ENCODE data around the gene XXYLT1.

The XXYLT1 gene

DNA sequence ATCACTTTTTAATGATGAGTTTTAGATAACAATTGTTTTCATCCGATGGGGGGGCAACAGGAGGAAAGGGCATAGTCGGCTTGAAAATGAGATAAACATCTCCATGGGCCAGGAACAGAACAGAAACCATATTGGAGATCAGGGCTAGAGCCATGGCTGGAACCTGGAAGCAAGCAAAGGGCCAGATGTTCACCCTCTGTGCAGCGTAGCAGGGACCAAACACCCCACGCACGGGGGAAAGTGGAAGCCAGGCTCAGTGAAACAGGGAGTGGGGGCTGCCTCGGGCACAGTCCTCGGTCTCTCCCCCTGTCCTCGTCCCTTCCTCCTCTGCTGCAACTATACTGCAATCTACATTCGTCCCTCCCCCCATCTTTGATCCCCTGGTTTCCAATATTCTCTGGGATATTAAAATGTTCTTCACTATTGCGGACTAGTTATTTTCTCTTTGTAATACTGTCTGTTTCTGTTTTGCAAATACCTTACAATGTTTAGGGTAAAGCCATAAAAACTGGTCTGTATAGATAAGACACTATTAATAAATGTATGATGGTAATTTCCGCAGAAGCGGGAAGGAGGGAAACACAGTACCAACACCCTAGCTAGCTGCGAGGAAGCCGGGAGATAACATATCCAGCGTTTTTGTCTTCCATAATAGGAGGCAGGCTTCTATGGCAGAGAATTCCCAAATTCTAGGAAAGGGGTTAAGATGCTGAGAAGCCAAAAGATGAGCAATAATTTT, 121.5 kb downstream of the XXYLT1 start:
- no peak for DNase-seq

GRCh38 chr3:195148549-195148948, 122.4 kb downstream of the XXYLT1 start:
- no peak for DNase-seq

DNA sequence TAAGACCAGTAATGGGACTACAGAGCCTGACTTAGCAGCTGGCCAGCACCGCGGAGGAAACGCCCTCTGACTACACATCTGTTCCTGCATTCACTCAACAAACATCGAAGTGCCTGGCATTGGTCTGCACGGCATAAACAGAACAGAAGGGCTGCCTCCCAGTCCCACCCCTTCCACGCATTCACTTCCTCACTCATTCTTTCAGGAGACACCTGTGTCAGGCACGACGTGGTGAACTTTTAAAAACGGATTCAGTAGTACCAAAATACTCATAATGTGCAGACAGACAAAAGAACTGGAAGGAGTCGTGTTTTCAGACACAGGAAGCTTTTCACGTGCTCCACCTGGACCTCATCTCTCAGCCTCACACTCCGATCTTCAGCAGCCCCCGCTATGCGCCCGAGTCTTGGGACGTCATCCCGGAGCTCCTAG, 123.3 kb downstream of the XXYLT1 start:
- no peak for DNase-seq

GRCh38 chr3:195146131-195146530, 124.8 kb downstream of the XXYLT1 start:
- no peak for DNase-seq

- DNase-seq = no peak
Observed at GRCh38 chr3:195145579-195145978, 125.4 kb downstream of the XXYLT1 start.

DNA sequence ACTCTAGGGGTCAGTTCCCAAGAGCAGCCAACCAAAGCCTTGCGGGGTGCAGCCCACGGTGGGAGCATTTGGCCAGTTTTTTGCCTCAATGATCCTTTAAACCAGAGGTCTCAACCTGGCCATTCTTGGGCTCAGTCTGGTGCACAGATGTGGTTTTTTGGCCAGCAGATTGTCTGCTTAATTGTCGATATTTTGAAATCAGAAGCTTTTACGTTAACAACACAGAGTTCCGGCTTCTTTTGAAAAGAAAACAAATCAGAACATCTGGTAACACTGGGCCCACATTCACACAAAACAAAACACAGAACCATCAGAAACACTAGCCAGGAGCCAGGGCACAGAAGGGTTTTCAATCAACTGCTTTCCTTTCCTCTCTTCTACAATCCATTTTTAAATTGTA, 127.7 kb downstream of the XXYLT1 start:
- DNase-seq = no peak

DNA sequence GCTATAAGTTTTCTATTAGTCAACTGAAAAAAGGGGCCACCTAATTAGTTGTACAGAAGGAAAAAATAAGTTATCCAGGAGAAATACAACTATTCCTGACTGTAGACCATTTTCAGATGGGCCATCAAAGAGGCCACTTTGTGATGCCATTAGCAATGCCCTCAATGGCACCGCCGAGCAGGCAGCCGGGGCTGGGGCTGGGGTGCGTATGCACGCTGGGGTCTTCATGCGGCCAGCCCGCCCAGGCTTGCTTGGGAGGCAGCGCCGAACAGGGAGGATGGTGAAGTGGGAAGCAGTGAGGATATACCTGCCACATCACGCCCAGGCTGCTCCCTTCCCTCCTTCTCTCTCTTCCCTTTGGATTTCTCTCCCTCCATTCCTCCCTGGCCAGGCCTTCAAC, 128.4 kb downstream of the XXYLT1 start:
- no peak for DNase-seq

DNA sequence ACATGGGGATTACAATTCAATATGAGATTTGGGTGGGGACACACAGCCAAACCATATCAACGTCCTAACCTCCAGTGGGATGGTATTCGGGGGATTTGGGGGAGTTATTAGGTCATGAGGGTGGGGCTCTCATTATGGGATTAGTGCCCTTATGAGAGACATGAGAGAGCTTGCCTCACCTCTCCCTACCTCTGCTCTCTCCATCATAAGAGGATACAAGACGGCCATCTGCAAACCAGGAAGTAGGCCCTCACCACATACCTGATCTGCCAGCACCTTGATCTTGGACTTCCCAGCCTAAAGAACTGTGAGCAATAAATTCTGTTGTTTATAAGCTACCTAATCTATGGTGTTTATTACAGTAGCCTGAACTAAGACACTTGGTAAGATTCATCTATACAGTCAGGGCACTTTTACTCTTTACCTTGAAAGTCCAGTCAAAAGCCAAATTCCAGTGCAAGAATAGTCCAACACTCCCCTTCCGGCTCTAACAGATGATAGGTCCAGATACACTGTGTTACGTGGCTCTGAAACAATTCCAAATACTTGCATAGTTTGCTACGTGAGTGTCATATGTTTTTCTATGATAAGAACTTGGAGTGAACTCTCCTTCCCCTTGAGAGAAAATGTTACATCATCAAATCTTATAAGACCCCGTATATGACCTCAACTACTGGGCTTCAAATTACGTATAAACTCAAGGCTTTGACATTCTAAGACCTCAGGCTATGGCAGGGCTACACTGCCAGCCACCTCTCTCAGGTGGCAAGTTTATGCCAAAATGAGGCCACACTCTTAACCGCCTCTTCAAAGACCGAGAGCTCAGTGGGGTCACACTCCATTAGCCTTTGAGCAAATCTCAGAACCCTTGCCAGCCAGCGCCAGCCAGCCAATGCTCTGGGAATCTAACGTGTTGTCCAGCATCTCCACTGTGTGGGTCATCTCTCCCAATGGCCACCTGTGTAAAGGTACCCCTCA, 129.9 kb downstream of the XXYLT1 start:
- no peak for DNase-seq

DNA sequence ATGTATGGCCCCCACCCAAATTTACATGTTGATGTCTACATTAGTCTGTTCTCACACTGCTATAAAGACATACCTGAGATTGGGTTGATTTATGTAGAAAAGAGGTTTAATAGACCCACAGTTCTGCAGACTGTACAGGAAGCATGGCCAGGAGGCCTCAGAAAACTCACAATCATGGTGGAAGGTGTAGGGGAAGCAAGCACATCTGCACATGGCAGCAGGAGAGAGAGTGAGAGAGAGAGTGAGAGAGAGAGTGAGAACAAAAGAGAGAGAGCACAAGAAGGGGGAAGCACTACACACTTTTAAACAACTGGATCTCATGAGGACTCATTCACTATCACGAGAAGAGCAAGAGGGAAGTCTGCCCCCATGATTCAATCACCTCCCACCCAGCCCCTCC, 130.5 kb downstream of the XXYLT1 start:
- no peak for DNase-seq

- DNase-seq = no peak
Observed at GRCh38 chr3:195139876-195140240, 131.1 kb downstream of the XXYLT1 start.

- no peak for DNase-seq
Observed at GRCh38 chr3:195139091-195139875, 131.7 kb downstream of the XXYLT1 start.

DNA sequence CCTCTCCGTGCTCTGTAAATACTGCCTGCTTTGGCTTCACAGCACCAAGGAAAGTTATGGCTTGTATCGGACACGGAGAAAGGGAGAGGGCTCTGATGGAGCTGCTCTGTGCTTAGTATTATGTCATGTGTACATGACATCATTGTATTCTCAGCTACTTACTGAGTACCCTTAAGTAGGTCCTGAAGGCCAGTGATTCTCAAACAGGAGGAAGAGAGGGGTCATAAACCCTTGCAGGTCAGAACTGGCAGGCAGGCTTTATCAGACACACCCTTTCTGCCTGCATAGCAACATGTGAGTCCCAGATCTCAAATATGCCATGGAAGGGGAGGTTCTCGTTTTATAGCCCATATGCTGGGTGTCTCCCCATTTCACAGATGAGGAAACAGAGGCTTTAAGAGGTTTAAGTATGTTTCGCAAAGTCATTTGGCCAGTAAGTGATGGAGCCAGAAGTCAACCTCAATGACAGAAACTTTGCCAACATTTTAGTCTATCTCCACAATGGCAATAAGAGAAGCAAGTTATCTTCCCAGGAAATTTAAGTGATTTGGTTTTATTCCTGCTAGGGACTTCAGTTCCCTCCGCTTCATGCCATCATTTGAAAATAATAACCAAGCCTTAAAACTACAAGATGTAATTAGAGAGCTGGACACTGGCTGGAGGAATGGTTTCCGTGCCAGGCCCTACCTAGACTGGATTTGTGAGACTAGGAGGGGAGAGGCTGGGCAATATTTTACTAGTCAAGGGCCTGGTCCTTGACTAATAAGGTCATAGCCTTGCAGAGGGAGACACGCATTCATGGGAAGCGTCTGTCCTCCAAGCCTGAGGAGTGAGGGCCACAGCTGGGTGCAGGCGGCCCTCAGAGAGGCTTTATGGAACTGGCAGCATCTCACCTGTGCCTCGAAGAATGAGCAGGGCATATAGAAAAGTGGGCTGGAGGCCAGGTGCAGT, 133.0 kb downstream of the XXYLT1 start:
- no peak for DNase-seq

DNA sequence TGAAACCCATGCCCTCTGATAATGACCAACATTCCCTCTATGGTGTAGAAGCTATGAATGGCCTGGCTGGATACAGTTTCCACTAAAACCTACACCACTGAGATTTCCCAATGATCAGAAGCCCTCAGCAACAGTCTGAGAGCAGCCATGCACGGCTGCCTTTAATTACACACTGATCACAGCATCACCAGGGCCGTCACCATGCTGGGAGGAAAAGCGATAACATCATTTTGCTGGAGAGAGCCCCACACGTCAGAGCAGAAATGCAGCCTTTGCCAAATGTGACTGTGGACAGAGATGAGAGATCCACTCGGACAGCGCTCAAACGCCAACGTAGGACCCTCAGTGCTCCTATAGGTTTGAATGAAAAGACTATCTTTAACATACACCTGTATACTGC, 135.0 kb downstream of the XXYLT1 start:
- no peak for DNase-seq

GRCh38 chr3:195134431-195134830, 136.5 kb downstream of the XXYLT1 start:
- DNase-seq = no peak

- no peak for DNase-seq
Observed at GRCh38 chr3:195133462-195133861, 137.5 kb downstream of the XXYLT1 start.

DNA sequence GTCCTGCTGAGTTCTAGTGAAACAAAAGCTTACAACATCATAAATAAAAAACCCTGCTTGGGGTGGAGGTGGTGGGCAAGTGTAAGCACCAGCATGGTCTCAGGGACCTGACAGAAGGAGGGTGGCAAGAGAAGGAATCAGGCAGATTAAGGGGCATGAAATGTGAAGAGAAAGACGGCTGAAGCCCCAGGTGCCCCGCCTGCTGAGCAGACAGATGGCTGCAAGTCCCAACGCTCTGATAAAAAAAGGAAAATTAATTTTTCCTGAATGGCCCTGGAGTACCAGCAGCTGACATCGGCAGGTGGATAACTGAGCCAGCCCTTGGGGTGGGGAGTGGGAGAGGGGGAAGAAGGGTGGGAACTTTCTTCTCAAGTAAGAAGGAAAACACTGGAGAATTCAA, 137.9 kb downstream of the XXYLT1 start:
- no peak for DNase-seq

DNA sequence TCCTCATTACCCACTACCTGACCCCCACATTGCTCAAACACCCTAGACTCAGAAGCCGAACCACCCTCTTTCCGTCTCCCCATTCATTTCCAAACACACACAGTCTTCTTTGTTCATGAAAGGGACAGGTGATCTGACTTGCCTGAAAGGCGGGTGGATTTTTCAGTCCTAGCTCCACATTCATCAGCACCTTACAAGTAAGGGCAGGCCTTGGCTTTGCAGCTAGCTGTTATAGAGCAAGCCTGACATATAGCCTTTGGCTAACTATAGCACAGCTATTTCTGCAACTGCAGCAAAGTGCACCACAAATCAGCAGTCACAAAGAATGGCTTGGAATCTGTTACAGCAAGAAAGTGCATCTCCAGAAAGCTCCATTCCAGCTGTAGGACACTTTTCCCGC, 139.8 kb downstream of the XXYLT1 start:
- no peak for DNase-seq

DNA sequence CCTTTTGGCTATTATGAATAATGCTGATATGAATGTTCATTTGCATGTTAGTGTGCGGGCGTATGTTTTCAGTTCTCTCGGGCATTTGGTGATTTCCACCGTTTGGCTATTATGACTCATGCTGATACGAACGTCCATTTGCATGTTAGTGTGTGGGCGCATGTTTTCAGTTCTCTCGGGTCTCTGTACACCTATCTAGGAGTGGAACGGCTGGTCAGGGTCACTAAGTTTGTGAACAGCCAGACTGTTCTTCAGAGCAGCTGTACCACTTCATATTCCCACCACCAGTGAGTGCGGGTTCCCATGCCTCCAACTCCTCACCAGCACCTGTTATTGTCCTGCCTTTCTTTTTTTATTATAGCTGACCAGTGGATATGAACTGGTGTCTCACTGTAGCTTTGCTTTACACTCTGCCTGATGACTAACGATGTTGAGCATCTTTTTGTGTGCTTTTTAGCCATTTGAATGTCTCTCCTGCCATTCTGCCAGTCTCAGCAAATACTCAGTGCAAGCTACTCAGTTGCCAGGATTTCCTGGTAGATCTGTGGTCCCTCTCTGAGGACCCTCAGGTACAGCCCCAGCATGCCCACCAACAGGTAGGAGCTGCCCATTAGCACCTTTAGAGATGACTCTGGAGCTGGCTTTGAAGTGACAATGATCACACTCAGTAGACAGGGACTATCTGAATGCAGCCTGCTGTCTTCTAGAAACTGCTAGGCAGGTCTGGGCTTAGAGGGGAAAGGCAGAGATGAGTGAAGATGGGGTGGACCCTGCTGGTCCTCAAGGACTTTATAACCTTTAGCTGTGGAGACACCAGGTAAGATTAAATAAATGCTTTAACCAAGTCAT, 141.1 kb downstream of the XXYLT1 start:
- no peak for DNase-seq

DNA sequence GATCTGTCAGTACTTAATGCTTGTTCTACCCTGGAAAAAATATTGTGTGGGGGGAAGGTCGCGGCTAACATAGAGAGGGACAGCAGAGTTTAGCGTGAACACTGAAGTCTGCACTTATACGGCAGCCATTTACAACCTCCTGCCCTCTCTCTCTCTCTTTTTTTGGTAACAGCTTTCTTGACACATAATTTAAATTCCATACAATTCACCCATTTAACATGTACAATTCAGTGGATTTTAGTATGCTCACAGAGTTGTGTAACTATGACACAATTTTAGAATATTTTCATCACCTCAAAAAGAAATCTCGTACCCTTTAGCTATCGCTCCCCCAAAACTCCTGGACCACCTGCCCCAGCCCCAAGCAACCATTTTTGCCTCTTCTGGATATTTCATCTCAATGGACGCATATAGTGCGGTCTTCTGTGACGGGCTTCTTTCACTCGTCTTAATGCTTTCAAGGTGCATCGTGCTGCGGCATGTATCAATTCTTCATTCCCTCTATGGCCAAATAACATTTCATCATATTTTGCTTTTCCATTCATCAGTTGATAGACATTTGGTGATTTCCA, 141.8 kb downstream of the XXYLT1 start:
- no peak for DNase-seq

DNA sequence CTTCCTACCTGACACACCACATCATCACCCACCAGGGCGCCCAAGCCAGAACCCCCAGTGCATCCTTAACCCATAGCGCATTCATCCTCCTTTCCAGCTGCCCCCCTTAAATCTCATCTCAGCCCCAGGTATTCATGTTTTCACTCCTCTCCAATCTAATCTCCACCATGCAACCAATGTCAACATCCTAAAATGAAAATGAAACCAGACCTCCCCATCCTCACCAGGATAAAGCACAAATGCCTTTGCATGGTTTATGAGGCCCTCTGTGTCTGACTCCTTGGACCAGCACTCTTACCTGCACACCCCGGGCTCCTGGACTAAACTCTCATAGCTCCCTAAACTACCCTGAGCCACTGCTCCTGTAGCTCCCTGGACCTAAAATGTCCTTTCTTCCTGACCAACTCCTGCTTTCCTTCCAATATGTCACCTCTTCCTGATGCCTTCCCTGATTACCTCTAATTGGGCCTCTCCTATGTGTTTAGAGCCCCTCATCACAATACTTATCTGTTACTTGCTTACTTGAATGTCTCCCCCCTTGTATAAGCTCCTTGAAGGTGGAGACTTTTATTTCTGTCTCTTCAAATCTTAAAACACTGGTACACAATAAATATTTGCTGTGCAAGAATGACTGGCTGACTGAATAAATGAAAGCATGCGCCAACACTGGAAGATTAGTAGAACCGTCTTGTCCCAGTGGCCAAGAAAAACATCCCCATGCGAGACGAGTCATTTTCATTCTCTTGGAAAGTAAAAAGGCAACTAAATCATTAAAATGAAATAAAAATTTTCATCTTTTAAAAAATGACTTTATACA, 142.5 kb downstream of the XXYLT1 start:
- DNase-seq = no peak

All from activated naive CD4-positive, alpha-beta T cell treated with anti-CD3 and anti-CD28 coated beads, Interleukin-2, amount 50 U/mL, for 16 hours (primary cell).